ENCODE data around the gene PAK4. TPM values are rescaled to one million over a fixed set of nuclear protein-coding genes. Genes with fewer than 3 reads are reported as not detected.

The PAK4 gene
- total and polyA plus RNA-seq, 2 of the 8 experiments (the other 6 are each of a cell fraction or from before 2014, with no cell fraction given) = 50.7 to 64.4 TPM

GRCh38 chr19:39139305-39139874 is 13.8 kb downstream of the PAK4 start (continued):
- TF ChIP-seq CTCF (IDR thresholded peaks at IDR 0.05; ENCODE audit: control extremely low read depth in 1 of 3, insufficient read depth in 1 of 3, low read depth in 1 of 3, low read length in 3 of 3) (no peak), RFX5 (IDR thresholded peaks at IDR 0.05; ENCODE audit: borderline replicate concordance, low read depth, low read length) (no peak), KDM1A (IDR thresholded peaks at IDR 0.05; ENCODE audit: borderline replicate concordance, low read length) (0 out of 2 replicates have a peak, but pooled peaks have one; percentile 10), SIN3A (conservative IDR thresholded peaks at IDR 0.05 in 1 of 2, IDR thresholded peaks at IDR 0.05 in 1 of 2; ENCODE audit: low read depth in 1 of 2, low read length in 2 of 2) (peak; percentile 35 to 67; a peak in 2 of 4 replicates), HDAC6 (IDR thresholded peaks at IDR 0.05; ENCODE audit: low read depth, low read length) (no peak), NANOG (IDR thresholded peaks at IDR 0.05; ENCODE audit: insufficient read depth, low read depth, low read length, poor library complexity, severe bottlenecking) (no peak), POU5F1 (IDR thresholded peaks at IDR 0.05; ENCODE audit: low read depth, low read length) (no peak), USF2 (IDR thresholded peaks at IDR 0.05; ENCODE audit: low read length) (no peak), CHD1 (IDR thresholded peaks at IDR 0.05; ENCODE audit: low read depth, low read length) (no peak), YY1 (IDR thresholded peaks at IDR 0.05; ENCODE audit: low read depth, low read length) (0 out of 2 replicates have a peak, but pooled peaks have one; percentile 59), PHF8 (conservative IDR thresholded peaks at IDR 0.05; ENCODE audit: low read depth, low read length) (no peak), SAP30 (IDR thresholded peaks at IDR 0.05; ENCODE audit: insufficient read depth, insufficient replicate concordance, low read length) (no peak), TBP (IDR thresholded peaks at IDR 0.05; ENCODE audit: low read depth, low read length) (no peak), GTF2F1 (IDR thresholded peaks at IDR 0.05; ENCODE audit: borderline replicate concordance, low read depth, low read length) (no peak), TAF7 (optimal IDR thresholded peaks at IDR 0.05; ENCODE audit: borderline replicate concordance, low read depth, low read length) (no peak), SP2 (IDR thresholded peaks at IDR 0.05; ENCODE audit: low read length) (no peak), BACH1 (IDR thresholded peaks at IDR 0.05; ENCODE audit: low read length) (no peak), SRF (IDR thresholded peaks at IDR 0.05; ENCODE audit: low read depth, low read length) (no peak), RXRA (IDR thresholded peaks at IDR 0.05; ENCODE audit: insufficient read depth, low read depth, low read length) (no peak), ASH2L (IDR thresholded peaks at IDR 0.05; ENCODE audit: low read length) (peak; percentile 63), CHD2 (IDR thresholded peaks at IDR 0.05; ENCODE audit: low read length) (no peak), SIX5 (IDR thresholded peaks at IDR 0.05; ENCODE audit: low read depth, low read length) (no peak)
